ENCODE results near the gene DUS3L. TPM values are rescaled to one million over a fixed set of nuclear protein-coding genes. Genes with fewer than 3 reads are reported as not detected.

Gene DUS3L
- total RNA-seq, 4 donors from 2014 or later, result 30.6 to 46.1 (median 37.1) TPM

DNA sequence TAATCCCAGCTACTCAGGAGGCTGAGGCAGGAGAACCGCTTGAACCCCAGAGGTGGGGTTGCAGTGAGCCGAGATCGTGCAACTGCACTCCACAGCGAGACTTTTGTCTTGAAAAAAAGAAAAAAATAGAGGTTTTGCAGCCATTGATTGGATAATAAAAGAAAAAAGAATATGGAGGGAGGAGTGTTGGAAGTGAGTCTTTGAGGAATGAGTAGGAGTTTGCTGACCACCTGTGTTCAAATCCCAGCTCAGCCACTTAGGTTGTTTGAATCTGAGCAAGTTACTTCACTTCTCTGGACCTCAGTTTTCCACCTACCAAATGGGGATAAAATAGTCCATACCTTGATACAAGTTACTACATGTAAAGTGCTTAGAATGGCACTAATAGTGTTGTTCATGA lies 20.2 kb upstream of the DUS3L start:
- DNase-seq, result no peak
- no peak for TF ChIP-seq POLR2A (IDR thresholded peaks at IDR 0.05)
- TF ChIP-seq, protein P1, sequence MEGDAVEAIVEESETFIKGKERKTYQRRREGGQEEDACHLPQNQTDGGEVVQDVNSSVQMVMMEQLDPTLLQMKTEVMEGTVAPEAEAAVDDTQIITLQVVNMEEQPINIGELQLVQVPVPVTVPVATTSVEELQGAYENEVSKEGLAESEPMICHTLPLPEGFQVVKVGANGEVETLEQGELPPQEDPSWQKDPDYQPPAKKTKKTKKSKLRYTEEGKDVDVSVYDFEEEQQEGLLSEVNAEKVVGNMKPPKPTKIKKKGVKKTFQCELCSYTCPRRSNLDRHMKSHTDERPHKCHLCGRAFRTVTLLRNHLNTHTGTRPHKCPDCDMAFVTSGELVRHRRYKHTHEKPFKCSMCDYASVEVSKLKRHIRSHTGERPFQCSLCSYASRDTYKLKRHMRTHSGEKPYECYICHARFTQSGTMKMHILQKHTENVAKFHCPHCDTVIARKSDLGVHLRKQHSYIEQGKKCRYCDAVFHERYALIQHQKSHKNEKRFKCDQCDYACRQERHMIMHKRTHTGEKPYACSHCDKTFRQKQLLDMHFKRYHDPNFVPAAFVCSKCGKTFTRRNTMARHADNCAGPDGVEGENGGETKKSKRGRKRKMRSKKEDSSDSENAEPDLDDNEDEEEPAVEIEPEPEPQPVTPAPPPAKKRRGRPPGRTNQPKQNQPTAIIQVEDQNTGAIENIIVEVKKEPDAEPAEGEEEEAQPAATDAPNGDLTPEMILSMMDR (IDR thresholded peaks at IDR 0.05), result no peak
- no peaks in the 10 kb centered on the region for H3K9me3 ChIP-seq
- H3K27ac ChIP-seq, result no peak overlapping the region
- no peaks in the 10 kb centered on the region for H3K36me3 ChIP-seq
- intact Hi-C loops (cut with DNase I; ENCODE audit: low total_unique reads), result no loop called here
- H3K27me3 ChIP-seq, result no peaks in the 10 kb centered on the region
- H3K4me1 ChIP-seq, result no peaks in the 10 kb centered on the region
- no peak overlapping the region for H3K4me3 ChIP-seq

DNA sequence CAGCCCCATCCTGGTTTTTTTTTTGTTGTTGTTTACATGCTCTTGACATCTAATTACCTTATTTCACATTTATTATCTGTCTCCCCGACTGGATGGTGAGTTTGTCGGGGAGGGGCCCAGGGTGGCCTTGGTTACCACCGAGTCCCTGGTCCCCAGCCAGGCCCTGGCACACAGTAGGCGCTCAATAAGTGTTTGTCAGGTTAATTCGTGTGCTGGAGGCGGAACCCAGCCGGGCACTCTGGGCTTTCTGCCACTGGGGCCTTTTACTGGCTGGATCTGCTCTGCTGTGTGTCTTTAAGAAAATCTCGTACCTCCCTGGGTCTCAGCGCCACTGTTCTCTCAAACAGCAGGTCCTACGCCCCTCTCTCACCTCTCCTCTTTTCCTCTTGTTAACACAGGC lies 18.5 kb upstream of the DUS3L start:
- intact Hi-C loops (cut with DNase I; ENCODE audit: low total_unique reads), result no loop called here

DNA sequence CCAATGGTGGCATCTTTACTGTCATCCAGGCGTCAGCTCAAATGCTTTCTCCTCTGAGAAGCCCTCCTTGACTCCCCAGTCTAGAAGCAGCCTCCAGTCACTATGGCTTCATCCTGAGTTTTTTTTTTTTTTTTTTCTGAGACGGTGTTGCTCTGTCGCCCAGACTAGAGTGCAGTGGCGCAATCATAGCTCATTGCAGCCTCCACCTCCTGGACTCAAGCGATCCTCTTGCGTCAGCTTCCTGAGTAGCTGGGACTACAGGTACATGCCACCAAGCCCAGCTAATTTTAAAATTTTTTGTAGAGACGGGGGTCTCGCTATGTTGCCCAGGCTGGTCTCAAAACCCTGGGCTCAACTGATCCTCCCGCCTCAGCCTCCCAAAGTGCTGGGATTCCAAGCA lies 18.1 kb upstream of the DUS3L start:
- Histone ChIP-seq H3K27ac (no peak overlapping the region), H3K36me3 (no peaks in the 10 kb centered on the region), H3K9me3 (no peaks in the 10 kb centered on the region), H3K4me1 (no peaks in the 10 kb centered on the region), H3K27me3 (peaks cover 6% of the 10 kb centered on the region in 2 donors), H3K4me3 (no peak overlapping the region)
- intact Hi-C loops (cut with DNase I; ENCODE audit: low total_unique reads), result no loop called here
- no peak for DNase-seq
- no peak for TF ChIP-seq POLR2A (IDR thresholded peaks at IDR 0.05)
- TF ChIP-seq, protein P1 (IDR thresholded peaks at IDR 0.05), result no peak

More for the DNA sequence above, 18.5 kb upstream of the DUS3L start:
- H3K9me3 ChIP-seq, result no peaks in the 10 kb centered on the region
- H3K36me3 ChIP-seq, result no peaks in the 10 kb centered on the region
- H3K27ac ChIP-seq, result no peak overlapping the region
- H3K4me1 ChIP-seq, result no peaks in the 10 kb centered on the region
- no peak overlapping the region for H3K4me3 ChIP-seq
- TF ChIP-seq, protein P1 (IDR thresholded peaks at IDR 0.05), result no peak
- no peak for TF ChIP-seq POLR2A (IDR thresholded peaks at IDR 0.05)
- no peak for DNase-seq
- peaks cover 2 to 6% of the 10 kb centered on the region in 2 donors for H3K27me3 ChIP-seq

DNA sequence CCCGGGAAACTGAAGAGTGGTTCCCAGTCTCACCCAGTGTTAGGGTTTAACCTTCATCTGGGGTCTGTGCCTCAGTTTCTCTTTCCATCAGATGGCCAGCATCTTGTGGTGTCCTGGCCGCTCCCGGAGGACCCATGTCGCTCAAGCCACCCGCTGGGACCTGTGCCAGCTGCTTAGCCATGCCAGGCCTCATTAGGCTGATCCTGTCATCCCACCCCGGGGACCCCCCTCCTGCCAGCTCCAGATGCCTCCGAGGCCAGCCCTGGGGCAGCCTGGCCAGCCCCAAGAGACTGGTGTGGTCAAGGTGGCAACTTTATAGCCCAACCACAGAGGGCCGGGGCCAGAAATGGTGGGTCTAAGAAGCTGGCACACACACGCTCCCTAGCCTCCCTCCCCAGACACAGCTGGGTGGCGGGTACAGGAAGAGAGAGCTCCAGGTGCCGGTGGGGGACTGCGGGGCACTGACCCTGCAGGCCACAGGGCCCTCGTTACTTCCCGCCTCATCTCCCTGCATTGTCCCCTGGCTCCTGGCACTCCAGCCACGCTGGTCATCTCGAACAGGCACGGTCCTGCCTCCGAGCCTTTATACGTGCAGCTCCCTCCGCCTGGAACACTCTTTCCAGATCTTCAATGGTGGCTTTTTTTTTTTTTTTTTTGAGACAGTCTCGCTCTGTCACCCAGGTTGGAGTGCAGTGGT lies 17.3 kb upstream of the DUS3L start:
- peaks cover 6 to 12% of the 10 kb centered on the region in 2 donors for H3K27me3 ChIP-seq
- DNase-seq, result no peak
- no peaks in the 10 kb centered on the region for H3K9me3 ChIP-seq
- intact Hi-C loops (cut with DNase I; ENCODE audit: low total_unique reads), result no loop called here
- TF ChIP-seq, protein P1 (IDR thresholded peaks at IDR 0.05), result no peak
- no peak for TF ChIP-seq POLR2A (IDR thresholded peaks at IDR 0.05)
- H3K4me3 ChIP-seq, result no peak overlapping the region
- H3K36me3 ChIP-seq, result no peaks in the 10 kb centered on the region
- H3K27ac ChIP-seq, result no peak overlapping the region
- no peaks in the 10 kb centered on the region for H3K4me1 ChIP-seq

DNA sequence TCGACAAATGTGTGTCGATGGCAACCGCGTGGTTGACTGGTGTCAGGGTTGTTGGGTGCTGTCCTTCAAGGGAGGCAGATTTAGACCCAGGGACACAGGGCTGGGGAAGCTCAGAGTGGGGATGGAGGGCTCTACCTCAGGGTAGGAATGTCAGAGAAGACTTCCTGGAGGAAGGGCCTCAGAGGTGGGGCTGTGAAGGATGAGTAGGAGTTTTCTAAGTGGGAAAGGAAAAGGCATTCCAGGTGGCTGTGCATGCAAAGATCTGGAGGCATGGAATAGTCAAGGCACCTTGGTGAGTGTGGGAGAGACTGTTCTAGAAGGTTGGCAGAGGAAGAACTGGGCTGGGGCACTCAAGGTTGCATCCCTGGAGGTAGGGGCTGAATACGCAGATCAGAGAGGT lies 15.9 kb upstream of the DUS3L start:
- DNase-seq, result no peak

More for the DNA sequence above, 15.9 kb upstream of the DUS3L start:
- Histone ChIP-seq H3K36me3 (no peaks in the 10 kb centered on the region), H3K9me3 (no peaks in the 10 kb centered on the region), H3K4me1 (no peaks in the 10 kb centered on the region), H3K27ac (no peak overlapping the region), H3K27me3 (peaks cover 11 to 14% of the 10 kb centered on the region in 2 donors), H3K4me3 (no peak overlapping the region)
- intact Hi-C loops (cut with DNase I; ENCODE audit: low total_unique reads), result no loop called here
- no peak for TF ChIP-seq POLR2A (IDR thresholded peaks at IDR 0.05)
- TF ChIP-seq, protein P1 (IDR thresholded peaks at IDR 0.05), result no peak
